ENCODE measurements around the gene PAWR. TPM values are rescaled to one million over a fixed set of nuclear protein-coding genes. Genes with fewer than 3 reads are reported as not detected.

PAWR gene
- total and polyA plus RNA-seq, 2 donors (not counting 3 experiments of a cell fraction or from before 2014, with no cell fraction given): 18.3 to 154 TPM

DNA sequence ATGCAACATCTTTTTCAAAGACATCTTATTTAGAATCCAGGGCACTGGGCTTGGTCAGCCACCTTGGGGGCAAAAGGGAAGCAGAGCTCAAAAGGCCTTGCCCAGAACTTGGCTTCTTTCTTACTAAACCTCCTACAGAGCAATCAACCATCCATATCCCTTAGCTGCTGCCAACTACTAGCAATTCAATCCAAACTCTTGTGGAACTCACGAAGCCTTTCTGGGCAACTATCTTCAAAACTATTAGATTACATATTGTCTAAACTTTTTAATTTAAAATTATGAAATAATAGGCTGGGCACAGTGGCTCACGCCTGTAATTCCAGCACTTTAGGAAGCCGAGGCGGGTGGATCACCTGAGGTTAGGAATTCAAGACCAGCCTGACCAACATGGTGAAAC is 95.5 kb downstream of the PAWR start:
- BruUV-seq (replicated peaks): no TSS peak
- intact Hi-C loops (cut with micrococcal nuclease) (no loop called here), dilution Hi-C loops (cut with MboI; ENCODE audit: extremely low pct_ligation_motif_present, low sequenced_read_pairs) (no loop called here)
- H2AFZ ChIP-seq (ENCODE audit: low read depth, low read length): no peak overlapping the region
- TF ChIP-seq, protein P1, sequence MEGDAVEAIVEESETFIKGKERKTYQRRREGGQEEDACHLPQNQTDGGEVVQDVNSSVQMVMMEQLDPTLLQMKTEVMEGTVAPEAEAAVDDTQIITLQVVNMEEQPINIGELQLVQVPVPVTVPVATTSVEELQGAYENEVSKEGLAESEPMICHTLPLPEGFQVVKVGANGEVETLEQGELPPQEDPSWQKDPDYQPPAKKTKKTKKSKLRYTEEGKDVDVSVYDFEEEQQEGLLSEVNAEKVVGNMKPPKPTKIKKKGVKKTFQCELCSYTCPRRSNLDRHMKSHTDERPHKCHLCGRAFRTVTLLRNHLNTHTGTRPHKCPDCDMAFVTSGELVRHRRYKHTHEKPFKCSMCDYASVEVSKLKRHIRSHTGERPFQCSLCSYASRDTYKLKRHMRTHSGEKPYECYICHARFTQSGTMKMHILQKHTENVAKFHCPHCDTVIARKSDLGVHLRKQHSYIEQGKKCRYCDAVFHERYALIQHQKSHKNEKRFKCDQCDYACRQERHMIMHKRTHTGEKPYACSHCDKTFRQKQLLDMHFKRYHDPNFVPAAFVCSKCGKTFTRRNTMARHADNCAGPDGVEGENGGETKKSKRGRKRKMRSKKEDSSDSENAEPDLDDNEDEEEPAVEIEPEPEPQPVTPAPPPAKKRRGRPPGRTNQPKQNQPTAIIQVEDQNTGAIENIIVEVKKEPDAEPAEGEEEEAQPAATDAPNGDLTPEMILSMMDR (IDR thresholded peaks at IDR 0.05; ENCODE audit: extremely low read depth in 1 of 2, insufficient read depth in 1 of 2, low read depth in 1 of 2, low read length in 2 of 2): no peak
- H3K27me3 ChIP-seq (ENCODE audit: control insufficient read depth in 2 of 2, insufficient read depth in 2 of 2, low read length in 2 of 2): no peaks in the 10 kb centered on the region
- H3K79me2 ChIP-seq (ENCODE audit: control insufficient read depth, insufficient read depth, low read length): peaks cover 20% of the 10 kb centered on the region
- H3K27ac ChIP-seq (ENCODE audit: insufficient read depth, low read depth, low read length): no peak overlapping the region
- ChIA-PET CTCF (no interaction called here), POLR2A (no interaction called here)
- H3K9me3 ChIP-seq (replicated peaks; ENCODE audit: control insufficient read depth, insufficient read depth, low read length): no peaks in the 10 kb centered on the region
- no peak overlapping the region for H3K4me2 ChIP-seq (ENCODE audit: insufficient read depth, low read length)
- no peak for DNase-seq (ENCODE audit: low read depth, low spot score)
- no peaks in the 10 kb centered on the region for H3K4me1 ChIP-seq (ENCODE audit: control insufficient read depth, extremely low read depth, insufficient read depth, low read length)
- H3K4me3 ChIP-seq (replicated peaks in 1 of 3; ENCODE audit: insufficient read depth in 1 of 3, low read depth in 1 of 3, low read length in 3 of 3): no peak overlapping the region
- H4K20me1 ChIP-seq (replicated peaks; ENCODE audit: control insufficient read depth, extremely low read depth, insufficient read depth, low read length): no peaks in the 10 kb centered on the region
- H3K9ac ChIP-seq (replicated peaks; ENCODE audit: extremely low read depth, insufficient read depth, low read length): no peak overlapping the region
- no peaks in the 10 kb centered on the region for H3K9me1 ChIP-seq (replicated peaks; ENCODE audit: control insufficient read depth, extremely low read depth, insufficient read depth, low read length)
- peaks cover 4 to 7% of the 10 kb centered on the region in 2 experiments for H3K36me3 ChIP-seq (ENCODE audit: control insufficient read depth in 2 of 2, extremely low read depth in 1 of 2, insufficient read depth in 2 of 2, low read length in 2 of 2)
- FAIRE-seq: no peak

DNA sequence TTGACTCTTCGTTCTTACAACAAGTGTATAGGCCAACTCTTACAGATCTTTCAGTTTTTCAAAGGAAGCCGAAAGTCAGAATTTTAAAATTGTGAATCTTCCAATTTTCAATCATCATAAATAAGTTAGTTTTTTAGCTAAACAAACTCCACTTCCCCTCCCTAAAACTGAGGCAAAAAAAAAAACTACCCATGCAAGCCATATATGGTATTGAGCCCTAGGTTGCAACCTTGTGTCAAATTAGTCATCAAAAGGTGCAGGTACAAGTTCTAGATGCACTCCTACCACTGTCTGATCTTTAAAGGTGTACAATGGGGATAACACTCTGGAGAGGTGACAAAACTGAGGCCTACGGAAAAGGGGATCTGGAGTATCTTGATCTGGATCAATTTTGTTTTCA is 97.9 kb downstream of the PAWR start:
- H3K79me2 ChIP-seq (ENCODE audit: control insufficient read depth, insufficient read depth, low read length): peaks cover 5% of the 10 kb centered on the region
- CTCF ChIA-PET: interaction anchor here (0.9 kb wide), 1 partner anchor 23 kb away, joined by 3 read pairs; no protein-coding TSS in a partner anchor

More for the DNA sequence above, 97.9 kb downstream of the PAWR start:
- Histone ChIP-seq H3K9me3 (replicated peaks; ENCODE audit: control insufficient read depth, insufficient read depth, low read length) (no peaks in the 10 kb centered on the region), H3K4me2 (ENCODE audit: insufficient read depth, low read length) (no peak overlapping the region), H3K27ac (ENCODE audit: insufficient read depth, low read depth, low read length) (no peak overlapping the region), H3K27me3 (ENCODE audit: control insufficient read depth in 2 of 2, insufficient read depth in 2 of 2, low read length in 2 of 2) (no peaks in the 10 kb centered on the region), H2AFZ (ENCODE audit: low read depth, low read length) (no peak overlapping the region), H3K4me3 (replicated peaks in 1 of 3; ENCODE audit: insufficient read depth in 1 of 3, low read depth in 1 of 3, low read length in 3 of 3) (no peak overlapping the region), H3K4me1 (ENCODE audit: control insufficient read depth, extremely low read depth, insufficient read depth, low read length) (no peaks in the 10 kb centered on the region), H3K9me1 (replicated peaks; ENCODE audit: control insufficient read depth, extremely low read depth, insufficient read depth, low read length) (no peaks in the 10 kb centered on the region), H3K36me3 (ENCODE audit: control insufficient read depth in 2 of 2, extremely low read depth in 1 of 2, insufficient read depth in 2 of 2, low read length in 2 of 2) (peaks cover 4 to 7% of the 10 kb centered on the region in 2 experiments), H4K20me1 (replicated peaks; ENCODE audit: control insufficient read depth, extremely low read depth, insufficient read depth, low read length) (no peaks in the 10 kb centered on the region), H3K9ac (replicated peaks; ENCODE audit: extremely low read depth, insufficient read depth, low read length) (no peak overlapping the region)
- DNase-seq (ENCODE audit: low read depth, low spot score) (no peak), FAIRE-seq (no peak)
- POLR2A ChIA-PET: no interaction called here
- BruUV-seq (replicated peaks): no TSS peak
- TF ChIP-seq FOS (IDR thresholded peaks at IDR 0.05; ENCODE audit: borderline replicate concordance, insufficient read depth, low read length): no peak
- no peak for TF ChIP-seq POLR2A (IDR thresholded peaks at IDR 0.05; ENCODE audit: low read depth, low read length)
- TF ChIP-seq POLR2AphosphoS5 (IDR thresholded peaks at IDR 0.05; ENCODE audit: insufficient read depth, low read depth, low read length): no peak
- TF ChIP-seq MYC (IDR thresholded peaks at IDR 0.05; ENCODE audit: low read depth, low read length): no peak
- TF ChIP-seq GATA2 (IDR thresholded peaks at IDR 0.05; ENCODE audit: insufficient read depth, insufficient read length, low read depth, low read length): no peak
- TF ChIP-seq, protein P2, sequence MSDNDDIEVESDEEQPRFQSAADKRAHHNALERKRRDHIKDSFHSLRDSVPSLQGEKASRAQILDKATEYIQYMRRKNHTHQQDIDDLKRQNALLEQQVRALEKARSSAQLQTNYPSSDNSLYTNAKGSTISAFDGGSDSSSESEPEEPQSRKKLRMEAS (IDR thresholded peaks at IDR 0.05; ENCODE audit: insufficient read depth, insufficient read length): no peak
- TF ChIP-seq, protein P1 (IDR thresholded peaks at IDR 0.05; ENCODE audit: extremely low read depth in 1 of 2, insufficient read depth in 1 of 2, low read depth in 1 of 2, low read length in 2 of 2): no peak
- TF ChIP-seq JUN (IDR thresholded peaks at IDR 0.05; ENCODE audit: borderline replicate concordance, insufficient read depth, insufficient read length, low read depth): no peak
- TF ChIP-seq EZH2 (IDR thresholded peaks at IDR 0.05; ENCODE audit: borderline replicate concordance, low read depth, low read length, severe bottlenecking): no peak
- intact Hi-C loops (cut with micrococcal nuclease): no loop called here
- dilution Hi-C loops (cut with MboI; ENCODE audit: extremely low pct_ligation_motif_present, low sequenced_read_pairs): no loop called here

Data from endothelial cell of umbilical vein (primary cell).